Measurements from ENCODE around the gene IFT43.

Gene IFT43

DNA sequence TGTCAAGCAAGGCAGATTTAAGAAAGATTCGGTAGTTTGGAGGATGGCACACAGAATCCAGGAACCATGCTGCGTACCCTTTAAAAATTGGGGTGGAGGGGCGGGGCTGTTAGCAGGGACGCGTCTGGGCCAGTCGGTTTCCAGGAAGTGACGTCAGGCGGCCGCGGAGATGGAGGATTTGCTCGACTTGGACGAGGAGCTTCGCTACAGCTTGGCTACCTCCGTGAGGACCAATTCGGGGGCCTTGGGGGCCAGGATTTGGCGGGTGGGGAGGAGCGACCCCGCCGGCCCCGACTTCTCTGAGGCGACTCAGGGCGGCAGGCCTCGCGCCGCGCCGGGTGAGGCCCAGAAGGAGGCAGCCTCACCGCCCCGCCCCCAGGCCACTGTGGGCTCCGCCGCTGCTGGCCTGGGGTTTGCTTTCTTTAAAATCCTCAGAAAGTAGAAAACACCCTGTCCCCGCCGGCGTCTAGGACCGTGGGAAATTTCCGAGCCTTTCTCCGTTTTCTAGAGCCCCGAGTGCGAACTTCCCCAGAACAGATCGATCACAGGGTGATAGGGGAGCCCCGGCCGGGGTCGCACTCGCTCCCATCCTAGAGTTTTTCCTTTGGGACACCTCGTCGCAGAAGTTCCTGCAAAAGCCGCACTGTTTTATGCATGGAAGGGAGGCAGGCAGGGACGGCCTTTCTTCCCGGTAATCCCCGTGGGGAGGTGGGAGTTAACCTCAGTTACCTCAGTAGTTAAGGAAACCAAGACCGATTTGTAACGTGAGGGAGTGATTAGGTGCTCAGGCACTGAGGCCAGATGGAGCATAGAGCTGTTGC lies at the start of gene IFT43:
IFT43 (plus strand) TSS at position 146 of the 821 bp plus-strand sequence; CDS start at position 170, 24 bp downstream.
- peak within 1 kb of the TSS; percentile 80 for H3K4me3 ChIP-seq (ENCODE audit: low read depth, low read length)

DNA sequence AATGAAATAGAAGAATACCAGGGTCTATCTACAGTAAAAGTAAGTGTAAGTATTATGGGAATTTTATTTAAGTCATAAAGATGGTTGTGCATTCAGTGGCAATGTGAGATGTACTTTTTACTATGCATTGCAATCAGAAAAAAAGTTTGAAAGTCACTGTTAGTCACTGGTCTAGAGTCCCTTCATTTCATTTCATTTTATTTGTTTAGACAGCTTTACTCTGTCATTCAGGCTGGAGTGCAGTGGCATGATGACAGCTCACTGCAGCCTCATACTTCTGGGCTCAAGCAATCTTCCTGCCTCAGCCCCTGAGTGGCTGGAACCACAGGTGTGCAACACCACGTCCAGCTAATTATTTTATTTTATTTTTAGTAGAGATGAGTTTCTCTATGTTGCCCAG lies 46.4 kb upstream of the IFT43 start:
- H3K4me3 ChIP-seq (ENCODE audit: low read depth, low read length) = no peak overlapping the region

DNA sequence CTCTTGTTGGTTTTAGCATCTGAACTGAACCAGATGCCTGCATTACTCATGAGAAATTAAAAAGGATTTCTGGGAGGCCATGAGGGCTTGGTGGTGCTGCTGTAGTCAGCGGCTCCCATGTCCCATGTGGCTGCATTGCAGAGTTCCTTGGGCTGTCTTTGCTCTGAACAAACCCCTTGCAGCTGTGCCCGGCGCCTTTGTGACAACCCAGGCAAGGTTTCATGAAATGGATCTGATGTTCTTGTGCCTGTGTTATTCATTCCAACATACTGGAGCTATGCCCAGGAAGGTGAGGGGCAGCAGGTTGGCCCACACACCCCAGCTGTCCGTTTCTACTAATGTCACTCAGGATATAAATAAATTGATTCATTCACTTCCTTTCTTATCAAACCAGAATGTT lies 44.5 kb upstream of the IFT43 start:
- no peak overlapping the region for H3K4me3 ChIP-seq (ENCODE audit: low read depth, low read length)

DNA sequence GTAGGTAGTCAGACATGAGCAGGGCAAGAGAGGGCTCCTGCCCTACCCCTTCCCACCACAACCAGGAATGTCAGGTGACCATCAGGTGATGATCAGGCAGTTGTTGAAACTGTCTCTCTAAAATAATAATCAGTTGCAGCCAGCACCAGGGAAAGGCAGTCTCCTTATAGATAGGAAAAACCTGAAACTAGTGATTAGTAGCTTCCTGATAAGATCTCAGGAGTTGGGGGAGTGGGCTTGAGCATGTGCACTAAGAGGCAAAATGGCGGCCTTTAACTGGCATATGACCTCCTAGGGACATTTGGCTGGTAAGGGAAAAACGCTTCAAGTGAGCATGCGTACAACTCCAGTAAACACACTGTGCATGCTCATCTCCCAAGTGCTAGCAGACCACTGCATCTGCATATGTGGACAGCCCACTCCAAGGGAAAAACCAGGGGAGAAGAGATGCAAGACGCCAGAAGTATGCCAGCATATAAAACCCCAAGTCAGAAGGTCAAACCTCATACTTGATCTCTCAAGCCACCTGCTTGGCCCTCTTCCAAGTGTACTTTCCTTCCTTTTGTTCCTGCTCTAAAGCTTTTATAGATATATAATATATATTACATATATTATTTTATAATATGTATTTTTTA lies 40.8 kb upstream of the IFT43 start:
- no peak overlapping the region for H3K4me3 ChIP-seq (ENCODE audit: low read depth, low read length)

DNA sequence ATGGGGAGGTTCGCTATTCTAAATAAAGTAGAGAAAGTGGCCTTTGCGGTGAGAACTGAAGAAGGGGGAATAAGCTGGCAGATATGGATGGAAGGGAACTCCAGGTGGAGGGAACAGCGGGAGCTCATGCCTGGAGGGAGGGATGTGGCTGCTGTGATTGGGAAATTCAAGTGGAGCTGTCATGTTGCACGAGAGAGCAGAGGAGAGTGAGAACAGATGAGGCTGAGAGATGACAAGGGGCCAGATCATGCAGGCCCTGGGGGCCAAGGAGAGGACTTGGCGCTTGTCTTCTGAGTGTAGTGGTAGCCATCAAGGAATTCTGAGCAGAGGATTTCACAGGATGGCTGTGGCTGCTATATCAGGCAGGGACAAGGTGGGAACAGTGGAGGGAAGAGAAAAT lies 38.8 kb upstream of the IFT43 start:
- H3K4me3 ChIP-seq (ENCODE audit: low read depth, low read length) = no peak overlapping the region

DNA sequence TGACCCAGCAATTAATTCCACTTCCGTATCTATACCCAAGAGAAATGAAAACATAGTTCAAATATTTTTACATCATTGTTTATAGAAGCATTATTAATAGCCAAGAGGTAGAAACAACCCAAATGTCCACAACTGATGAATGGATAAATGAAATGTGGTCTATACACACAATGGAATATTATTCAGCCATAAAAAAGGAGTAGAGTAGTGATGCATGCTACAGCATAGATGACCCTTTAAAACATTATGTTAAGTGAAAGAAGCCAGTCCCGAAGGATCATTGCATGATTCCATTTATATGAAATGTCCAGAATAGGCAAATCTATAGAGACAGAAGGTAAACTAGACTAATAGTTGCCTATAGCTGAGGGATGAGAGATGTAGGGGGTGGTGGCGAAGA lies 33.1 kb upstream of the IFT43 start:
- H3K4me3 ChIP-seq (ENCODE audit: low read depth, low read length) = no peak overlapping the region

DNA sequence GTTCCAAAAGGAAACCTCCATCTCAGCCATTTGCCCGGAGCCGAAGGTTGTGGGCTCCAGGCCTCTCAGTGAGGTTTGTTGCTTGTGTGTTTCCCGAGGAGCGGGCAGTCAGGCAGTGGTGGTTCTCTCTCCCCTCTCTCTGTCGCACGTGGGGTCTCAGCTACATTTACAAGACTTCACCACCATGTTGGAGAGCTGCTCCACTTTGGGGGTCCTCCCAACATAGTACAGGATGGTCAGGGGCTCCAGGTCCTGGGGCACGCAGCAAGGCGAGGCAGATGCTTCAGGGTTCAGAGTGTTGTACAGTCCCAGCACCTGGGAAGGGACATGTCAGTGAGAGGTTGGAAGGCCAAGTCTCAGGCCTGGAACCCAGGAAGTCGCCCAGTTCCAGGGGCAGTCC lies 26.5 kb upstream of the IFT43 start:
- H3K4me3 ChIP-seq (ENCODE audit: low read depth, low read length) = no peak overlapping the region

DNA sequence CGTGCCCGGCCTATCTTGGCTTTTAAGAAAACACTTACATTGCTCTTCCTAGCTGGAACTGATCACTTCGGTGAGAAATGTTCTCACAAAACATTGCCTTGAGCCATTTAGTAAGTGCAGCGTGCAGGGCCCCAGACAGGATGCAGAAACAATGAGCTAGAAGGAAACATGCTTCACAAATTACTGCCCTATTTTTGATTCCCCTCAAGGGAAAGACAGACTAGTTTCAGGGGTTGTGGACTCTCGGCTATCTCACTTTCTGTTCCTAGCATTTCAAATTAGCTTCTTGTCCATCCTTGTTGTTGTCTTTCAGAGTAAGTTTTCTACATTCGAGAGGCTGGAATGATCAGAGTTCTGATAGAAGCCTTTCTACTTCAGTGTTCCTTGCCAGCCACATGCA lies 25.3 kb upstream of the IFT43 start:
- H3K4me3 ChIP-seq (ENCODE audit: low read depth, low read length) = no peak overlapping the region

DNA sequence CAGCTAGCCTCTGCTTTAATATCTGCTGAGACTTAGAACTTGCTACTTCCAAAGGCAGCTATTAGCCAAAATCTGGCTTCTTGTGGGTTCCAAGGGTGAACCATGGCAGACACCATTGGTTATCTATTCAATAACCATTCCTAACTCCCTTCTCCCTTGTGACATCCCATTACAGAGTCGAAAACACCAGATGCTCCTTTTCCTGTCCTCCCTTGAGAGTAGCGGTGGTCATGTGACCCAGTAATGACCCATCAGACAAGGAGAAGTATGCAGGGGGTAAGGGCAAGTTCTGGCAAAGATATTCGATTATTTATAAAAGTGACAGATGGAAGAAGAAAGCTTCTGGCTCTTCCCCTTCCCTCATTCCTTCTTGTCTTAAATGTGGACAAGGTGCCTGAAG lies 23.9 kb upstream of the IFT43 start:
- H3K4me3 ChIP-seq (ENCODE audit: low read depth, low read length) = no peak overlapping the region

DNA sequence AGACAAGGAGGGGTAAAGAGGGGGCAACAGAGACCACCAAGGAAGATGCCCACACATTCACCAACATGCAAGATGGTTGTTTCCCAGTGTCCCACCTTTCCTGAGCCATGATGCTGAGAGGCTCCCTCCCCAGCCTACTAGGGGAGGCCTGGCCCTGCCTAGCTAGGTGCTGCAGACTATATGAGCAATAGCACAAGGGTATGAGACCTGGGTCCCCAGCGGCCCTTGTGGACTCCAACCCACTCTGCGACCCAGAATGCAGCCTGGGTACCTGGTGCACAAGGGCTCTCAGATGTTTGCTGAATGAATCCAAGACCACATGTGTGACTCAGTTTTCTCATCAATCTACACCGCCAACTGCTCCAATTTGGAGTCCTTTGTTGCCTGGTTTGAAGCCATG lies 17.7 kb upstream of the IFT43 start:
- no peak overlapping the region for H3K4me3 ChIP-seq (ENCODE audit: low read depth, low read length)

DNA sequence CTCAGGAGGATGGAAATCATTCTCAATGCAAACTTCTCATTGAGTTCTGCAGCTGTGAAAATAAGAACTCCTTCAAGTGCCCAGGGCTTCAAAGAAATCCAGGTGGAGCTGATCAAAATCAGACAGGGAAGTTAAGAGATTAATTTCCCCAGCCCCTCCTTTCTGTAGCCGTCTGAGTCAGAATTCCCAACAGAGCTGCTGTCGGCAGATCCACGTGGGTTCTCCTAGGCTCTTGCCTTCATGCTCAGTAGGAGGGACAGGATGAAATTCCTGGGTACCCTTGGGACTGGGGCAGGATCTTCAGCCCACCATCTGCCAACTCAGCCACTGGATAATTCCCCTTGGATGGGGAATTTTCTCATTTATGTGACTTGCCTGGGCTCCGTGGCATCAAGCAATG lies 17.1 kb upstream of the IFT43 start:
- no peak overlapping the region for H3K4me3 ChIP-seq (ENCODE audit: low read depth, low read length)

DNA sequence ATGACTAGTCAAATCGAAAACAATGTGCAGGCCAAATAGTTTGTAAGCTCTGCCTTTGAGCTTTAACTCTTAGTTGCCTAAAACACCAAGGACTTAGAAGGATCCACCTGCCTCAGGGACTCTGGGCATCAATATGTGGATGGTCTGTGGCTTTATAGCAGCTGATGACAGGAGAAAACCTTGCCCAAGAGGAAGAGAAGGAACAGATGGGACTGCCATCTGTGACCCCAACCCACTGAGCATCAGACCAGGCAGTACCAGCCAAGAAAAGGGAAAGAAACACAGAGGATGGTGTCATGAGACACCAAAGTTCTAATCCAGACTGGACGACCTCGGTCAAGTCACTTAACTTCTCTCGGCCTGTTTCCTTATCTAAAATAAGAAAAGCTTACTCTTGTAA lies 16.4 kb upstream of the IFT43 start:
- H3K4me3 ChIP-seq (ENCODE audit: low read depth, low read length) = no peak overlapping the region

DNA sequence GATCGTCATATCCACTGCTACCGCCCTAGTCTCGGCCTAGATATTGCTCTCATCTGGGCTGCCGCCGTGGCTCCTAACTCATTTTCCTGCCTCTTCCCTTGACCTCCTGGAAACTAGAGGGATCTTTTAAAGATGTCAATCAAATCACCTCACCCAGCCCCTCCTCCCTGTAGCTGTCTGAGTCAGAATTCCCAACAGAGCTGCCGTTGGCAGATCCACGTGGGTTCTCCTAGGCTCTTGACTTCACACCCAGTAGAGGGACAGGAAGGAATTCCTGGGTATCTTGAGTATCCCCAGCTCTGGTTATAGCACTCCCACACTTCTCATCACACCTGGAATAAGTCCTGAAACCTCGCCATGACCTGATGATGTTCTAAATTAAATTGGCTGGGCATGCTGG lies 15.7 kb upstream of the IFT43 start:
- no peak overlapping the region for H3K4me3 ChIP-seq (ENCODE audit: low read depth, low read length)

DNA sequence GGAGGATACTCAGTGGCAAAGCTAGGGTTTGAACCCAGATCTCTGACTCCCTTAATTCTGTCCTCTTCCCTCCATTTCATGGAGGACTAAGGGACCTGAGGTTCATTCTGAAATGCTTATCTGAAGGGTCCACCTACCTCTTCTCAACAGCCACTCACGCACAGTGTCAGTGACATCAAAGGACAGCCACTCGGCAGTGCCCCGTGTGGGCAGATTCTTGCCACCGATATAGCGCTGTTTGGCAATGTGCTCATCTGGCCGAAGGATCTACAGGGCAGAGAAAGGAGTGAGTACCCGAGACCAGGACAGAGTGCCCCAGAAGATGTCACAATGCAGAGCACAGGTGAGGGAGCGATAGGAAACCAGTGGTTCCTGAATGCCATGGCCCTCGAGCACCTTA lies 14.6 kb upstream of the IFT43 start:
- H3K4me3 ChIP-seq (ENCODE audit: low read depth, low read length) = no peak overlapping the region

DNA sequence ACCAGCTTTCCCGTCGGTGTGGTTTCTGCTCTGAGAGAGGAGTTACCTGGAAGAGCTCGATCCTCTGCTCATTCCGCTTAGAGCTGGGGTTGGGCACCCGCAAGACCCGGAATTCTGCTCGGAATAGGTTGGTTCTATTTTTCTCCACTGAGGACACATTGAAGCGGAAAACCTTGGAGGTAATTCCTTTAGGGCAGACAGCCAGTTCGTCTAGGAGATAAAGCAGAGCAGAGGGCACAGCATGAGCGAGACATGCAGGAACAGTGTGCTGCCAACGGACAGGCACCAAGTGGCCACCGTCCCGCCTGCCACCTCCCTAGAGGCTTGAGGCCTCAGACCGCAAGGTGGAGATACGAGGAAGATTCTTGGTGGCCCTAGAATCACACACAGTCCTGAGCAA lies 14.1 kb upstream of the IFT43 start:
- H3K4me3 ChIP-seq (ENCODE audit: low read depth, low read length) = no peak overlapping the region

DNA sequence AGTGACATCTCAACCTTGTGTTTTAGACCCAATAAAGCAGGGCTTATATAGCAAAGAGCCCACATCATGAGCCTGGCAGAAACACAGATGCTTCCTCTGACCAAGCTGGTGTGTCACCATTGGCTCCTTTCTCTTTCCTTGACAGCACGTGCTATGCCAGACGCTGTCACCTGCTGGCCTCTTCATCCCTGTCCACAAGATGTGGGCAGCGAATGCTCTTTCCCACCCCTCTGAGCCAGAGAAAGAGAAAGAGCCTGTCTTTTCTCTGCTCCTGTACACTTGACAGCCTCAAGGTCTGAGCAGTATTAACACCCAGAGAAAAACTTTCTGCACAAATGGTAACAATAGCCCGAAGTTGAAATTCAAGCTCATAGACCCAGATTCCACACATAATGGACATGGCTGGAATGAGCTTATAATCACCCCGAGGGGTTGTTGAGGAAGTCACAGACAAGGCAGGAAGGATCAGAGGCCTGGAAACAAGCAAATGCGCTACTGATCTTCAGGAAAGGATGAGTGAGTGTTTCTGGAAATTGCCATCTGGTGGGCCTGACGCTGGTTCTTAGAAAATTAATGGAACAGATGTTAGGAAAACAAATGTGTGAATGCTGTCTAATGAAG lies 12.7 kb upstream of the IFT43 start:
- H3K4me3 ChIP-seq (ENCODE audit: low read depth, low read length) = no peak overlapping the region

DNA sequence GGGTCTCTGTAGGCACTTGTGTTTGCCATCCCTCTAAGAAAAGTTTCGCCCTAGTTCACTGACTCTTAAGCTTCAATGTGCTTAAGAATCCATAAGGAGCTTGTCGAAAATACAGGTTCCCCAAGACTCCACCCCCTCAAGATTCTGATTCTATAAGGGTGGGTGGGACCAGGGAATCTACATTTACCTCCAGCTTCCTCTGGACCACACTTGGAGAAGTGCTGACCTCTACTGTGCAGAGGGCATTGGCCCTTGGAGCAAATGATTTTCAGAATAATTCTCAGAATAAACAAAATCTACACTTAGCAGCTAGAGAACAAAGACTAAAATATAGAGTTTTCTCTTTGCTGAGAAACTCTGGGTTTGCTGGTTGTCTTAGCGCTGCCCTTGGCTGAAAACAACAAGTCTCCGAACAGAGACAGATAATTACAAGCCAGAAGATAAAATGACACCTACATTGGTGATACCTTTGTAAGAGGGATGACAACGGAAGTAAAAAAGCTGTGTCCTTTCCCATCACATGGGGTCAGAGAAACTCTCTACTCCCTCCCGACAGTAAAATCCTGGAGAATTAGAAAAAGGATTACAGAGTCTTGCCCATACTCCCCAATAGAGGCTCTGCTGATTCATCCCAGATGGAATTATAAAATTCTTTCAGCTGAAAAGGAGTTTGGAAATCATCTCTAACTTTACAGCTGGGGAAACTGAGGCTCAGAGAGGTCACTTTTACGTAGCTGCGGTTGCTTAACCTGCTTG lies 8.6 kb upstream of the IFT43 start:
- H3K4me3 ChIP-seq (ENCODE audit: low read depth, low read length) = no peak overlapping the region

DNA sequence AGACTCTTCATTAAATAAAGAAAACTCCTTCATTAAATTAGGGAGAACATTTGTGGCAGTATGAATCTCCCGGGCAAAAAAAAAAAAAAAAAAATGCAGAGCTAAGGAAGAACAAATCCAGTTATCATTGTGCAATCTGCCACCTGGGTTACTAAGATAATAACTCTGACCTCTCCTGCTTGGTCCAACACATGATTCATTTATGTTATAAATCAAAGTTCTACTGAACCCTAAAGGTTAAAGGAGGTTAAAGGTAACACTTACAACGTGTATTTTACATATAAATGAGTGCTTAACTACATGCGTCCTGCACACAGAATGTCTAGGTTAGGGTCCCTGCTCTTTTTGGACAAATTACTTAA lies 8.0 kb upstream of the IFT43 start:
- H3K4me3 ChIP-seq (ENCODE audit: low read depth, low read length) = no peak overlapping the region

DNA sequence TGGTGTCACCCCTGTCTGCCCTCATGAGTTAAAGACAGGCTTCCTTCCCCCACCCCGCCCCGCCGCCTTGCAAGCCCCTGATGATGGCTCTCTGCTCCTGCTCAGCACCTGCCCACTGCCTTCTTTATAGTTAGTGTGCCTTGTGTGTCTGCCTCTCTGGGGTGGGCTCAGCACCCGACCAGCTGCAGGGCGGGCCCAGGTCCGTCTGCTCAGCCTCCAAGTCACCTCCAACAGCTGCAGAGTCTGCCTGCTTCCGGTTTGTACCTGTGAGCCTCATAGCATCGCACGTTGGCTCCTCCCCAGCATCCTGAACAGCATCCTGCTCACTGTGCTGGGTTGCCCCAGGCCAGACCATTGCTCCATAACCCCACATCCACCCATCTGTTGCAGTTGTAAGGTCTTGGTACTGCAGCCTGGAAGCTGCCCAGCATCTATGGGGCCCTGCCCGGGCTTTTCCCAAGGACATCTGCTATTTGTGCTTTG lies 7.3 kb upstream of the IFT43 start:
- H3K4me3 ChIP-seq (ENCODE audit: low read depth, low read length) = no peak overlapping the region

DNA sequence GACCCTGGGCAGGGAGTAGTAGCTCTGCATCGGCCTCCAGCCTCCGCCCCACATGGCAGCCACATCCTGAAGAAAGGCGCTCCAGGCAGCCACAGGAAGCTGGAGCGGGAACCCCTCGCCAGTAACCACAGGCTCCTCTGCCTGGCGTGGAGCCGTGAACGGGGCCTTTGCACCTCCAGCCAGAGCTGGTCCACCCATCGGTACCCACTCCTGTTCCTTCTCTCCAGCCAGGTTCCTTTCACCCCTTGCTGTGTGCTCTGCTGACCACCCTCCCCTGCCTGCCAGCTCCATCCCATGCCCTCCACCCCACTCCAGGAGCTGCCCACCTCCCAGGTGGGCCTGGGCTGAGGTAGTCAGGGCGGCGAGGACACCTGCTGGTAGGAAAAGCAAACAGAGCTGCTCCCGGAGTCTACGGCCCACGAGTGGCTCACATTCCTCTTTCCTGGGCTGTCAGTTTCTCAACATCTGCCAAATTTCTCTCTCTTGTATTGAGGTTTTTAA lies 6.4 kb upstream of the IFT43 start:
- no peak overlapping the region for H3K4me3 ChIP-seq (ENCODE audit: low read depth, low read length)

Measured in iPS-11a (cell line).